RWPE2 (cell line): Measurements from ENCODE around the gene MRTFA.
A peak's percentile ranks its signal among the peaks of the same experiment; 100 is the strongest.

Experiments used
- ATAC-seq: fragments of 200-7000 bp; cut with Tn5 transposase; 3 replicates; pipeline ENCODE4 v1.9.1; 2021; ENCODE audit warnings: low read depth
- DNase-seq: peaks from one replicate; pipeline ENCODE4 v3.0.0-alpha.2; 2020; ENCODE audit warnings: low spot score
- H3K27ac ChIP-seq: fragments of 450-650 bp; 2 replicates; pipeline ENCODE4 v1.5.1; 2017; ENCODE audit warnings: mild to moderate bottlenecking; ENCODE audit not compliant: poor library complexity, severe bottlenecking
- H3K27me3 ChIP-seq: fragments of 250-450 bp; sonication (Bioruptor Pico); 2 replicates; pipeline ENCODE4 v1.5.1; 2021; ENCODE audit warnings: mild to moderate bottlenecking, moderate library complexity; ENCODE audit not compliant: insufficient read depth, poor library complexity, severe bottlenecking
- H3K36me3 ChIP-seq: fragments of 250-450 bp; sonication (Bioruptor Pico); 2 replicates; pipeline ENCODE4 v1.5.1; 2020; ENCODE audit warnings: low read depth, mild to moderate bottlenecking, moderate library complexity
- H3K4me1 ChIP-seq: fragments of 250-450 bp; sonication (Bioruptor Pico); 2 replicates; pipeline ENCODE4 v1.5.1; 2021; ENCODE audit warnings: mild to moderate bottlenecking, moderate library complexity; ENCODE audit not compliant: insufficient read depth, poor library complexity, severe bottlenecking
- H3K4me3 ChIP-seq: fragments of 250-450 bp; sonication (Bioruptor Pico); 2 replicates; pipeline ENCODE4 v1.5.1; 2021; ENCODE audit warnings: mild to moderate bottlenecking, moderate library complexity; ENCODE audit not compliant: severe bottlenecking
- H3K9me3 ChIP-seq: fragments of 250-450 bp; sonication (Bioruptor Pico); 2 replicates; pipeline ENCODE4 v1.5.1; 2021; ENCODE audit warnings: mild to moderate bottlenecking, moderate library complexity; ENCODE audit not compliant: severe bottlenecking
- CTCF ChIP-seq: fragments of 450-650 bp; IDR thresholded peaks from one replicate; pipeline ENCODE4 v1.5.1; 2017; ENCODE audit warnings: mild to moderate bottlenecking, moderate library complexity; ENCODE audit not compliant: poor library complexity, severe bottlenecking

Gene MRTFA

GRCh38 chr22:40408718-40409612 is 227.6 kb downstream of the MRTFA start:
- ATAC-seq (no peak), DNase-seq (no peak)
- Histone ChIP-seq H3K4me1 (no peaks in the 10 kb centered on the region), H3K4me3 (no peak overlapping the region), H3K27ac (no peak overlapping the region), H3K27me3 (no peaks in the 10 kb centered on the region), H3K36me3 (peaks cover 59% of the 10 kb centered on the region), H3K9me3 (no peaks in the 10 kb centered on the region)
- no peak for TF ChIP-seq CTCF

GRCh38 chr22:40407831-40408717 is 228.4 kb downstream of the MRTFA start:
- Histone ChIP-seq H3K27me3 (no peaks in the 10 kb centered on the region), H3K4me1 (no peaks in the 10 kb centered on the region), H3K27ac (no peak overlapping the region), H3K36me3 (peaks cover 55% of the 10 kb centered on the region), H3K9me3 (no peaks in the 10 kb centered on the region), H3K4me3 (no peak overlapping the region)
- ATAC-seq (peak; percentile 22; the same call in 2 of the 3 replicates), DNase-seq (peak; percentile 51)
- no peak for TF ChIP-seq CTCF

GRCh38 chr22:40407021-40407761 is 229.3 kb downstream of the MRTFA start:
- no peaks in the 10 kb centered on the region for H3K4me1 ChIP-seq
- H3K27me3 ChIP-seq = no peaks in the 10 kb centered on the region
- no peak overlapping the region for H3K27ac ChIP-seq
- H3K9me3 ChIP-seq = no peaks in the 10 kb centered on the region
- DNase-seq (peak; percentile 53), ATAC-seq (no peak)
- H3K4me3 ChIP-seq = no peak overlapping the region
- peaks cover 55% of the 10 kb centered on the region for H3K36me3 ChIP-seq
- no peak for TF ChIP-seq CTCF

- no peaks in the 10 kb centered on the region for H3K9me3 ChIP-seq
- no peak overlapping the region for H3K27ac ChIP-seq
- ATAC-seq (no peak), DNase-seq (no peak)
- no peaks in the 10 kb centered on the region for H3K4me1 ChIP-seq
- TF ChIP-seq CTCF = no peak
- H3K27me3 ChIP-seq = no peaks in the 10 kb centered on the region
- H3K4me3 ChIP-seq = no peak overlapping the region
- H3K36me3 ChIP-seq = peaks cover 57% of the 10 kb centered on the region
These were observed 230.2 kb downstream of the MRTFA start for GRCh38 chr22:40406063-40406890.
